ENCODE measurements around the gene RPA3.
A peak's percentile ranks its signal among the peaks of the same experiment; 100 is the strongest.

RPA3 gene

DNA sequence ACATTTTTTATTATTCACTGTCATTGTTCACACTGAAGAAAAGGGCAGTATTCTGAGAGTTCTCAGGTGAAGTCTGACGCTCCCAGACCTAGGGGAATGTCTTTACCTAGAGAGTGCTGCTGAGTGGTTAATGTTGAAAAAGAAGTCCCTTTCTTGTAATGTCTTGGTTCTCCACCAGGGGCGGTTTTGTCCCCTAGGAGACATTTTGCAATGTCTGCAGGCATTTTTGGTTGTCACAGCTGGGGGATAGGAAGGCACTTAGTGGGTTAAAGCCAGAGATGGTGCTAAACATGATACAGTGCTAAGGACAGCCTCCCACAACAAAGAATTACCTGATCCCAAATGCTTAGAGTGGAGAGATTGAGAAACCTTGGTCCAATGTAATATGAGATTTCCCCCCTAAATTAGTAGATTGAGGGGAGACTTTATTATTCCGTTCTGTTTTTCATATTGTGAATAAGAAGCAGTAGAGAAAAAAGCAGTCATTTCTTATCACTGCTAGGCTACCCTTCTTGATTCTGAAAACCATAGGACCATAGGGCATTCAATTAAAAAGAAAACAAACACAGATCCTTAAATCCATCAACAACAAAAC lies 64.7 kb downstream of the RPA3 start:
- peak; percentile 46 for DNase-seq
- H2AFZ ChIP-seq (ENCODE audit: low read depth, low read length), result no peak overlapping the region

DNA sequence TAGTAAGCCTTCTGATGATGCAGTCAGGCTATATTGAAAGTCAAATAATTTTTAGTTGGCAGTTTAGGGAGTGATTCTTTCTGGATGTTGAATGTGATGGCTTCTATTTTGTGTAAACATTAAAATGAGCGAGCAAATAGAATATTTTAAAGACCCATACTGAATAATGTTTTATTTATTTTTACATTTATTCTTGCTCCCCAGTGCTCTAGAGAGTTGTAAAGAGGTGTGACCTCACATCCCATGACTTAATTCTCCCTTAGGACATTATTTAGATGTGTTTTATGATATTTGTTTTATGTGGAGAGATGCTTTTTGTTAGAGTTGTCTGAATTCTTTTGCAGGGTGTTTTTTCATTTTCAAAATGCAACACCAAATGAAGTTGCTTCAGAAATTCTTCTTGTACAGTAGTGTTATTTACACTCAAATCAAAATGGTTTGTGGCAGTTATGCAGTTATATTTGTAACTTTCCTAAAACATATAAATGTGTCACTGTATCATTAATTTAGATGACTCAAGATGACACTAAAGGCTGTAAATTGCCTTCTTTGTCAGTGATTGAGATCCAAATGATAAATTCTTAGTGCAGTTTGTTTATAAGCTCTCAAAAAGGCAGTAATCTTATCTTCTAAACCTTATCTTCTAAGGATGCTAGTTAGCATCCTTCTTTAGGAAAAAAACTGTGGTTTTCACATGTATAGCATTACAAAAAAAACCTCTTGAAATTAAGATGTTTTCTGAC lies 65.4 kb downstream of the RPA3 start:
- TF ChIP-seq, protein P1, sequence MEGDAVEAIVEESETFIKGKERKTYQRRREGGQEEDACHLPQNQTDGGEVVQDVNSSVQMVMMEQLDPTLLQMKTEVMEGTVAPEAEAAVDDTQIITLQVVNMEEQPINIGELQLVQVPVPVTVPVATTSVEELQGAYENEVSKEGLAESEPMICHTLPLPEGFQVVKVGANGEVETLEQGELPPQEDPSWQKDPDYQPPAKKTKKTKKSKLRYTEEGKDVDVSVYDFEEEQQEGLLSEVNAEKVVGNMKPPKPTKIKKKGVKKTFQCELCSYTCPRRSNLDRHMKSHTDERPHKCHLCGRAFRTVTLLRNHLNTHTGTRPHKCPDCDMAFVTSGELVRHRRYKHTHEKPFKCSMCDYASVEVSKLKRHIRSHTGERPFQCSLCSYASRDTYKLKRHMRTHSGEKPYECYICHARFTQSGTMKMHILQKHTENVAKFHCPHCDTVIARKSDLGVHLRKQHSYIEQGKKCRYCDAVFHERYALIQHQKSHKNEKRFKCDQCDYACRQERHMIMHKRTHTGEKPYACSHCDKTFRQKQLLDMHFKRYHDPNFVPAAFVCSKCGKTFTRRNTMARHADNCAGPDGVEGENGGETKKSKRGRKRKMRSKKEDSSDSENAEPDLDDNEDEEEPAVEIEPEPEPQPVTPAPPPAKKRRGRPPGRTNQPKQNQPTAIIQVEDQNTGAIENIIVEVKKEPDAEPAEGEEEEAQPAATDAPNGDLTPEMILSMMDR (IDR thresholded peaks at IDR 0.05; ENCODE audit: borderline replicate concordance, extremely low read depth, low read length, poor library complexity, severe bottlenecking), result no peak
- TF ChIP-seq EZH2 (IDR thresholded peaks at IDR 0.05; ENCODE audit: borderline replicate concordance, low read depth, low read length, severe bottlenecking), result no peak
- Histone ChIP-seq H2AFZ (ENCODE audit: low read depth, low read length) (no peak overlapping the region), H3K79me2 (ENCODE audit: insufficient read depth, low read length) (peaks cover 23% of the 10 kb centered on the region), H3K9me3 (ENCODE audit: insufficient read depth, low read length, severe bottlenecking) (no peaks in the 10 kb centered on the region), H3K27me3 (ENCODE audit: insufficient read depth, low read length, poor library complexity) (no peaks in the 10 kb centered on the region), H3K4me1 (ENCODE audit: insufficient read depth, low read length) (no peaks in the 10 kb centered on the region), H3K36me3 (ENCODE audit: insufficient read depth, low read length) (no peaks in the 10 kb centered on the region), H3K4me3 (ENCODE audit: low read depth in 1 of 2, low read length in 2 of 2) (no peak overlapping the region), H3K4me2 (ENCODE audit: insufficient read depth, low read length) (no peak overlapping the region), H3K27ac (ENCODE audit: low read length) (no peak overlapping the region), H4K20me1 (ENCODE audit: insufficient read depth, low read length) (no peaks in the 10 kb centered on the region), H3K9ac (ENCODE audit: low read depth, low read length) (no peak overlapping the region)
- DNase-seq (no peak), ATAC-seq (ENCODE audit: insufficient read depth, low read depth) (no peak)

More for the DNA sequence above, 64.7 kb downstream of the RPA3 start:
- no peak for TF ChIP-seq EZH2 (IDR thresholded peaks at IDR 0.05; ENCODE audit: borderline replicate concordance, low read depth, low read length, severe bottlenecking)
- TF ChIP-seq, protein P1 (IDR thresholded peaks at IDR 0.05; ENCODE audit: borderline replicate concordance, extremely low read depth, low read length, poor library complexity, severe bottlenecking), result peak; percentile 62
- H3K4me1 ChIP-seq (ENCODE audit: insufficient read depth, low read length), result no peaks in the 10 kb centered on the region
- ATAC-seq (ENCODE audit: insufficient read depth, low read depth), result peak; percentile 68
- peaks cover 18% of the 10 kb centered on the region for H3K79me2 ChIP-seq (ENCODE audit: insufficient read depth, low read length)
- no peak overlapping the region for H3K4me3 ChIP-seq (ENCODE audit: low read depth in 1 of 2, low read length in 2 of 2)
- no peaks in the 10 kb centered on the region for H3K36me3 ChIP-seq (ENCODE audit: insufficient read depth, low read length)
- H3K9me3 ChIP-seq (ENCODE audit: insufficient read depth, low read length, severe bottlenecking), result no peaks in the 10 kb centered on the region
- H3K4me2 ChIP-seq (ENCODE audit: insufficient read depth, low read length), result no peak overlapping the region
- no peaks in the 10 kb centered on the region for H3K27me3 ChIP-seq (ENCODE audit: insufficient read depth, low read length, poor library complexity)
- H3K27ac ChIP-seq (ENCODE audit: low read length), result no peak overlapping the region
- H4K20me1 ChIP-seq (ENCODE audit: insufficient read depth, low read length), result no peaks in the 10 kb centered on the region
- no peak overlapping the region for H3K9ac ChIP-seq (ENCODE audit: low read depth, low read length)

DNA sequence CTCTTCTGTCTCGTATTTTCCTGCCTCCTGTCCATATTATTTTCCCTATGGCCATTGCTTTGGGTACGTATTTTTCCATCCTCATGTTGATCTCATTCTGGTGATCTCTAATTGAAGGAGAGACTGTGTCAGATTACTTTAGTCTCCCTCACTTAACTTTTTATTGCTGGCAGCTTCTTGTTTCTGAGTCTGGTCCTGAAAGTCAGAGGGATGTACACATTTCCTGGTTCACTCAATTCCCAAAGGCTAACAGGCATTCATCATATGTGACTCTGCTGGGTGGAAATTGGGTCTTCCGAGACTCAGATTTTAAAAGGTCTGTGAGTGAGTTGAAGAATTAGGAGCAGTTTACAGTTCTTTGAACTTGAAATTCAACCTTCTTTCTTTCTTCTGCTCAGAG lies 66.9 kb downstream of the RPA3 start:
- Histone ChIP-seq H3K79me2 (ENCODE audit: insufficient read depth, low read length) (peaks cover 34% of the 10 kb centered on the region), H3K27ac (ENCODE audit: low read length) (no peak overlapping the region), H3K9ac (ENCODE audit: low read depth, low read length) (no peak overlapping the region), H3K4me2 (ENCODE audit: insufficient read depth, low read length) (no peak overlapping the region), H2AFZ (ENCODE audit: low read depth, low read length) (no peak overlapping the region), H3K4me3 (ENCODE audit: low read depth in 1 of 2, low read length in 2 of 2) (no peak overlapping the region), H3K9me3 (ENCODE audit: insufficient read depth, low read length, severe bottlenecking) (no peaks in the 10 kb centered on the region), H3K27me3 (ENCODE audit: insufficient read depth, low read length, poor library complexity) (no peaks in the 10 kb centered on the region), H4K20me1 (ENCODE audit: insufficient read depth, low read length) (no peaks in the 10 kb centered on the region), H3K4me1 (ENCODE audit: insufficient read depth, low read length) (no peaks in the 10 kb centered on the region), H3K36me3 (ENCODE audit: insufficient read depth, low read length) (no peaks in the 10 kb centered on the region)
- DNase-seq (no peak), ATAC-seq (ENCODE audit: insufficient read depth, low read depth) (no peak)
- TF ChIP-seq, protein P1 (IDR thresholded peaks at IDR 0.05; ENCODE audit: borderline replicate concordance, extremely low read depth, low read length, poor library complexity, severe bottlenecking), result no peak
- no peak for TF ChIP-seq EZH2 (IDR thresholded peaks at IDR 0.05; ENCODE audit: borderline replicate concordance, low read depth, low read length, severe bottlenecking)
